ENCODE data around the gene FAM83E.
"Not testable (repeated sequence)": the region's sequence is repeated elsewhere in the genome, so short reads cannot be mapped to it uniquely, and the experiment has no call there.

The FAM83E gene

GRCh38 chr19:48641850-48642249, 27.0 kb upstream of the FAM83E start:
- no peak for DNase-seq (ENCODE audit: low spot score)

GRCh38 chr19:48639483-48640375, 24.9 kb upstream of the FAM83E start:
- DNase-seq (ENCODE audit: low spot score): no peak

- peak; percentile 5 for DNase-seq (ENCODE audit: low spot score)
These were observed 24.0 kb upstream of the FAM83E start for GRCh38 chr19:48638831-48639381.

GRCh38 chr19:48637948-48638830, 23.3 kb upstream of the FAM83E start:
- peak; percentile 94 for DNase-seq (ENCODE audit: low spot score)

GRCh38 chr19:48637449-48637947, 22.6 kb upstream of the FAM83E start:
- DNase-seq (ENCODE audit: low spot score): peak; percentile 97

GRCh38 chr19:48636859-48637448, 22.1 kb upstream of the FAM83E start, which contains the start of gene DBP:
Gene DBP, minus strand, starts transcription at chr19:48637379. Its CDS starts 385 bp downstream, at chr19:48636994.
- peak; percentile 58 for DNase-seq (ENCODE audit: low spot score)

- peak; percentile 23 for DNase-seq (ENCODE audit: low spot score)
These were observed 21.3 kb upstream of the FAM83E start for GRCh38 chr19:48635966-48636858.

- peak; percentile 73 for DNase-seq (ENCODE audit: low spot score)
These were observed 20.5 kb upstream of the FAM83E start for GRCh38 chr19:48635263-48635965.

- peak; percentile 91 for DNase-seq (ENCODE audit: low spot score)
These were observed 19.8 kb upstream of the FAM83E start for GRCh38 chr19:48634424-48635262.

GRCh38 chr19:48634036-48634342, 19.1 kb upstream of the FAM83E start:
- DNase-seq (ENCODE audit: low spot score): no peak

GRCh38 chr19:48633148-48634035, 18.5 kb upstream of the FAM83E start:
- no peak for DNase-seq (ENCODE audit: low spot score)

- DNase-seq (ENCODE audit: low spot score): no peak
These were observed 17.8 kb upstream of the FAM83E start for GRCh38 chr19:48632692-48633147.

GRCh38 chr19:48632286-48632685, 17.4 kb upstream of the FAM83E start:
- not testable (repeated sequence) for DNase-seq (ENCODE audit: low spot score)

- DNase-seq (ENCODE audit: low spot score): no peak
These were observed 16.3 kb upstream of the FAM83E start for GRCh38 chr19:48631225-48631624.

- no peak for DNase-seq (ENCODE audit: low spot score)
These were observed 15.6 kb upstream of the FAM83E start for GRCh38 chr19:48630296-48631063.

- DNase-seq (ENCODE audit: low spot score): no peak
These were observed 14.9 kb upstream of the FAM83E start for GRCh38 chr19:48629599-48630295.

- DNase-seq (ENCODE audit: low spot score): no peak
These were observed 14.4 kb upstream of the FAM83E start for GRCh38 chr19:48629297-48629598.

Data from AG08396 (cell line).